ENCODE data around the gene GSTO1.
A peak's percentile ranks its signal among the peaks of the same experiment; 100 is the strongest.
"Not testable (repeated sequence)": the region's sequence is repeated elsewhere in the genome, so short reads cannot be mapped to it uniquely, and the experiment has no call there.

Gene GSTO1

GRCh38 chr10:104254493-104255310 is at the start of gene GSTO1:
GSTO1 (plus strand) TSS chr10:104254892; CDS start chr10:104254929, 37 bp downstream.
- peak; percentile 75 for DNase-seq

- DNase-seq: no peak
Observed at GRCh38 chr10:104208730-104209129, 46.0 kb upstream of the GSTO1 start.

- DNase-seq: peak; percentile 40
Observed at GRCh38 chr10:104209575-104210198, 45.0 kb upstream of the GSTO1 start.

- DNase-seq: no peak
Observed at GRCh38 chr10:104216631-104217030, 38.1 kb upstream of the GSTO1 start.

- no peak for DNase-seq
Observed at GRCh38 chr10:104218751-104219150, 35.9 kb upstream of the GSTO1 start.

- no peak for DNase-seq
Observed at GRCh38 chr10:104220522-104220921, 34.2 kb upstream of the GSTO1 start.

GRCh38 chr10:104223304-104223703 is 31.4 kb upstream of the GSTO1 start:
- no peak for DNase-seq

- DNase-seq: no peak
Observed at GRCh38 chr10:104230490-104230889, 24.2 kb upstream of the GSTO1 start.

GRCh38 chr10:104231784-104232612 is 22.7 kb upstream of the GSTO1 start, which contains the start of gene CFAP43:
CFAP43 (minus strand) TSS chr10:104232364; CDS start chr10:104232246, 118 bp downstream.
- DNase-seq: peak; percentile 99

GRCh38 chr10:104232613-104233102 is 22.0 kb upstream of the GSTO1 start:
- no peak for DNase-seq

GRCh38 chr10:104233817-104234216 is 20.9 kb upstream of the GSTO1 start:
- no peak for DNase-seq

- no peak for DNase-seq
Observed at GRCh38 chr10:104234934-104235333, 19.8 kb upstream of the GSTO1 start.

GRCh38 chr10:104235801-104236200 is 18.9 kb upstream of the GSTO1 start:
- no peak for DNase-seq

- no peak for DNase-seq
Observed at GRCh38 chr10:104240078-104240477, 14.6 kb upstream of the GSTO1 start.

- no peak for DNase-seq
Observed at GRCh38 chr10:104242545-104242944, 12.1 kb upstream of the GSTO1 start.

GRCh38 chr10:104243009-104243408 is 11.7 kb upstream of the GSTO1 start:
- not testable (repeated sequence) for DNase-seq

GRCh38 chr10:104243512-104243911 is 11.2 kb upstream of the GSTO1 start:
- DNase-seq: no peak

- no peak for DNase-seq
Observed at GRCh38 chr10:104245066-104245632, 9.5 kb upstream of the GSTO1 start.

- DNase-seq: peak; percentile 19
Observed at GRCh38 chr10:104246976-104247375, 7.7 kb upstream of the GSTO1 start.

- DNase-seq: no peak
Observed at GRCh38 chr10:104247513-104248146, 7.1 kb upstream of the GSTO1 start.

- DNase-seq: not testable (repeated sequence)
Observed at GRCh38 chr10:104248931-104249330, 5.8 kb upstream of the GSTO1 start.

- DNase-seq: no peak
Observed at GRCh38 chr10:104250371-104250770, 4.3 kb upstream of the GSTO1 start.
